Activated T-cell treated with anti-CD3 and anti-CD28 coated beads for 24 hours (primary cell): Measurements from ENCODE around the gene SLC2A9.

Source experiments
- DNase-seq: peaks from one replicate; pipeline ENCODE4 v3.0.0-alpha.2; 2020; ENCODE audit warnings: low read depth

The SLC2A9 gene

DNA sequence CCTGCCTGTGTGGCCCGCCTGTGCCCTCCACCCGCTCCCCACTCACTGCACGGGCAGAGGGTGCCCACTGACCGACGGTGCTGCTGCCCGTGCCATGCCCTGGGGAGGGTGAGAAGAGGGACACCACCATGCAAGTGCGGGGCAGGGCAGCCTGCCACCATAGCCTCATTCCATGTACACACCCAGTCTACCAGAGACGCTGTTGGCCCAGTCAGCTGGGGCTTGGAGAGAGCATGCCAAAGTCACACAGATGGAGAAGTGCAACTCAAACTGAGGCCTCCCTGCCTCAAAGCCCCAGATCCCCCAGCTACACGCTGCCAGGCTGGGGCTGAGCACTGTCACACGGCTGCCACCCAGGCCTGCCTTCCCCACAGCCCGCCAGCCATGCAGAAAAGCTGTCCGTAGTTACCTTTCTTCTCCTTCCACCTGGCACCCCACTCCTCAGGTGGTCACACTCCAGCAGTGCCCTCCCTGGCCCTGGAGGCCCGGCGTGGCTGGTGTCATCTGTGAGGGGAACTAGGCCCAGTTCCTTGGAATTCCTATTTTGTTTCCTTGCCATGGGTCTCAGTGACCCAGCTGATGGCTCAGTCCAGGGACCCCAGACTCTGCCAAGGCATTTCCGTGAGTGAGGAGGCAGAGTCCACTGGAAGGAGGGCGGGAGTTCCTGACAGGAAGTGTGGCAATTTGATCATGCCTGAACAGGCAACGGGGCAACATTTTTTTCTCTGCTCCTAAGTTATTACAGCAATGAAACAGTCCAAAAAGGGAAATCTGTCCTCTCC, at the start of gene SLC2A9:
TSS of gene SLC2A9 (minus strand) at position 627 of the 782 bp plus-strand sequence. CDS start at position 559, 68 bp downstream.
- no peak for DNase-seq

DNA sequence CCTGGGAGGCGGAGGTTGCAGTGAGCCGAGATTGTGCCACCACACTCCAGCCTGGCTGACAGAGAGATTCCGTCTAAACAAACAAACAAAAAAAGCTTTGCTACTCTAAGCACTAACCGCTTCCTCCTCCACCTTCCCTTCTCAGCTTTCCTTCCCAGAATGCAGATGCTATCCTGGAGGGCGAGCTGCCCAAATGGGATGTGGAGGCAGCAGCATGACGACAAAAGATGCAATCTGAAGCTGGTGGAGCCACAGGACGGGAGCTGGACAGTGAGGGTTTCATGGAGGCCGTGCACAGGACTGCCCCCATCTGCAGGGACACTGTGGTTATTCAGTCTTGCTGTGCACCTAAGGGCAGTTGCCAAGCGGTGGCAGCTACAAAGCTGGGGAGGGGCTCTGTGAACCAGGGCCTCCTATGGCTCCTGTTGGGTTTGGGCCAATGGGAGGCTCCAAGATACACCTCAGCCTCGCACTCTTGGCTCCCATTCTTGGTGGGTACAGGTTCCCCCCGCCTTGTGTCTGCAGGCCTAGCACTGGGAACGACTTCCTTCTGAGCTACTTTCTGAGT, 47.9 kb upstream of the SLC2A9 start:
- DNase-seq = no peak

DNA sequence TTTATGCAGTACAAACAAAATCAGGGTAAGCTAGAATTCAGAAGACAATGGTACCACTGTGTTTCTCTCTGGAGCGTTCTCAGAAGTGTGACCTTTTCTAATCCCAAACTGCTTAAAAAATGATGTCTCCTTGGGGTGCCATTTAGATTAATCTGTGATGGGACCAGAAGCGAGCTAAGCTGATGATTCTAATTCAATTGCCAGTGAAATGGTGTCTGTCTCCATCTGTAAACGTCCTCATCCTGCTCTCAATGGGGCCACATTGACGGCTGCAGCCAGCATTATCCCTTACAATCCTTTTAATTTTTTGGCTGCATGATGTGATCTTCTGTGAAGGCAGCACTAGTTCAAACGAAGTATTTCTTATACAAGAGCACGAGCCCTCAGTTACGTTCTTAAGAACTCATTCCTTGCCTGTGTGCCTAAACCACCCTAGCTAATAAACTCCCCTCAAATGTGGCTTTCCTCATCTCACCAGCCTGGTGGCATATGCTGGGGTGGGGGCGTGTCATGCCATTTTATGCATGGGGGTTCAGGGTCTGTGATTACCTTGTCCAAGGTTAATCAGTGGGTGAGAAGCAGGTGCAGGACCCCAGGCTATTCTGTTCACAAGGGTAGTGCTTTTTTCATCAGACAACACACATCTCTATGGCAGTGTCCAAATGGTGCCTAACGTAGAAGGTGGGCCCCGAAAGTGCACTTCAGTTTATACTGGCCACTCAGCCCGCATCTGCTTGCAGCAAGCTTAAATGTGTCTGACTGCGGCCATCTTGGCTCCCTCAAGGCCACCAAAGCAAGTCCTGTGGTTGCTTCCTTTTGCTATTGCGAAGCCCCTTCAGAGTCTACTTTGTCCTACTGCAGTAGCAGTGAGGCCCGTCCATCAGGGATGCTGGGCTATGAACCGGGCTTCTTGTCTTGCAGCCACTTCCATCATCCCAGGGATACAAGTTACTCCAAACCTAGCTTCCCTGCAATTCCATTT, 45.7 kb upstream of the SLC2A9 start:
- DNase-seq = no peak

DNA sequence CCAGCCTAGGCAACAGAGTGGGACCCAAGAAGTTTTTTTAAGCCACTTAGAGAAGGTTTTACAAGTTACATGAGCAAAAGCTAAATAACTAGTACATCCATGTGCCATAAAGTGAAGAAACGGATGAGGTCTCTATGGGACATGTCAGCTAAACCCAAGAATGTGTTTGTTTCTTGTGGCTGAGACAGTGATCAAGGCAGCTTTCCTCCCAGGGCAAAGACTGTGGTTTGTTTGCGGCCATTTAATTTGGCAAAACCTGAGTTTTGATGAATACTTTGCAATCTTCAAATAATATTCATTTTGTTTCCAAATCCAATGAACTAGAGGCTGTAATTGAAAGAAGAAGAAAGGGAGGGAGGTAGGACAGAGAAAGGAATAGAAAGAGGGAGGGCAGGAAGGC, 44.9 kb upstream of the SLC2A9 start:
- DNase-seq = no peak

DNA sequence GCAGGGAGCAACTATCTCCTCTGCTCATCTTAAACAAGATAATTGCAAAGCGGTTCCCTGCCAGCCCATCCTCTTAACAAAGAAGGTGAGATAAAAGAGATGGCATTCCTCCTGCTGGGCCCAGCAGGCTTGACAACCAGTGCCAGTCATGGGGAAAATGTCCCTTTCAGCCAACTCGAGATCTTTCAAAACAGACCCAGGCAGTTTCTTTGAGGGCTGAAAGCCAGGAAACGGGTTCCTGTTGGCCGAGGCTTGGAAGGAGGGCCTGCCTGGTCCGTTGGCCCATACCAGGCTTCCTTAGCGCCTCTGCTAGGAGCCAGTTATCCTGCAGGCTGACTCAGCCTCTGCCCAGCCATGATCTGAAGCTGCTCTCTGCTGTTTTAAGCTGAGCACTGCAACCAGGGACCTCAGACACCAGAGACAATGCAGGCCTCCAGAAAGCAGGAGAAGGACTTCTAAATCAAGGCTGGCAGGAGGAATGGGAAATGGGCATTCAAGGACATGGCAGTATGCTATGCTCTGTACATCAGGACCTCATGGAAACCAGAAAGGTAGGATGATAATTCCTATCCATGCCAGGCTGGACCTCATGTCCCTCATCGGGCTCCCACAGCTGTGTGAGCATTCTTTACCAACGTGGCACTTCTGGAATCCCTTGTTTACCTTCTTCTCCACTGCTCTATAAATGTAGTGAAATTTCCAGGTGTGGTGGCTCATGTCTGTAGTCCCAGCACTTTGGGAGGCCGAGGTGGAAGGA, 42.4 kb upstream of the SLC2A9 start:
- no peak for DNase-seq

DNA sequence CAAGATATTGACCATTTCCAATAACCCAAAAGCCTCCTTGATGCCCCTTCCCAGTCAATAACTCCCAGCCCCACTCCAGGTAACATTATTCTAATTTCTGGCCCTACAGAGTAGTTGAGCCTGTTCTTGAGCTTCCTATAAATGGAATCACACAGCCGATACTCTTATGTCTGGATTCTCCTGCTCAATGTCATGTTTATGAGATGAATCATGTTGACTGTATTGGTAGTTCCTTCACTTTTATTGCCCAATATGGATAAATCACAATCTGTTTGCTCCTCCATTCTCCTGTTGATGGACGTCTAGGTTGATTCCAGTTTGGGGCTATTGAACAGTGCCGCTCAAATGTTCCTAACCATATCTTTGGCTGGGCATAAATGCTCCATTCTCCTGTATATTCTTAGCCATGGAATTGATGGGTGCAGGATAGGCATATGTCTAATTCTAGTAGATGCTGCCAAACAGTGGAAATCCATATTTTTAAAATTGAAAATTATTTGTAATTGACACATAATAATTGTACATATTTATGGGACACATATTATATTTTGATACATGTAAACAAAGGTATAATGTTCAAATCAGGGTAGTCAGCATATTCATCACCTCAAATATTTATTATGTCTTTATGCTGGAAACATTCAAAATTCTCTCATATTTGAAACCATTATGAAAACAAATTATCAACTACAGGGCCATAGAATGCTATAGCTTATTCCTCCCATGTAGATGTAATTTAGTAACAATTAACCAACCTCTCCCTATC, 40.5 kb upstream of the SLC2A9 start:
- no peak for DNase-seq

DNA sequence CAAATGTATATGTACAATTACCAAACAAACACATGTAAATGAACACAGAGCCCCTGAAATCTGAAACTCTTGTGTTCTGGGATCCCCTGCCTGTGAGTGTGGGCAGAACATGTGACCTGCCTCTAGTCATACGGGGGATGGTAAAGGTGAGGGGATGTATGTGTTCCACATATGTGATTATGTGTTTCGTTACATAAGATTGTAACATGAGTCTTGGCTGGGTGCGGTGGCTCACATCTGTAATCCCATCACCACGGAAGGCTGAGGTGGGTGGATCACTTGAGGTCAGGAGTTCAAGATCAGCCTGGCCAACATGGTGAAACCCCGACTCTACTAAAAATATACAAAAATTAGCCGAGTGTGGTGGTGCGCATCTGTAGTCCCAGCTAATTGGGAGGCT, 37.1 kb upstream of the SLC2A9 start:
- DNase-seq = no peak

DNA sequence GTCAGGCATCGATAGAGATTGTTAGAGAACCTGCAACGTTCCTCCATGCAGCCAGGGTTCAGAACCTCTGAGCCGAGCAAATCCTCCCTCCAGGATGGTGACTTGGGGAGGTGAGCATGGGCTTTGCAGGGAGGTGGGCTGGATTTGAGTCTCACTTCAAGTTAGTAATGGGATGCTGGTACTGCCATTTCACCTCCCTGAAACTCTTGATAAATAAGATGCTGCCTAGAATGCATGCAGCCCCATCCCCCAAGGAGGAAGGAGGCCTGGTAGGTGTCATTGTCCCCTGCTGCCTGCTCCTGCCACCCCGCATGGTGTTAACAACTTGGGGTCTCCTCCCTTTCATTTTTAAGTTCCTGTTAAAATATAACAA, 35.7 kb upstream of the SLC2A9 start:
- DNase-seq = no peak

DNA sequence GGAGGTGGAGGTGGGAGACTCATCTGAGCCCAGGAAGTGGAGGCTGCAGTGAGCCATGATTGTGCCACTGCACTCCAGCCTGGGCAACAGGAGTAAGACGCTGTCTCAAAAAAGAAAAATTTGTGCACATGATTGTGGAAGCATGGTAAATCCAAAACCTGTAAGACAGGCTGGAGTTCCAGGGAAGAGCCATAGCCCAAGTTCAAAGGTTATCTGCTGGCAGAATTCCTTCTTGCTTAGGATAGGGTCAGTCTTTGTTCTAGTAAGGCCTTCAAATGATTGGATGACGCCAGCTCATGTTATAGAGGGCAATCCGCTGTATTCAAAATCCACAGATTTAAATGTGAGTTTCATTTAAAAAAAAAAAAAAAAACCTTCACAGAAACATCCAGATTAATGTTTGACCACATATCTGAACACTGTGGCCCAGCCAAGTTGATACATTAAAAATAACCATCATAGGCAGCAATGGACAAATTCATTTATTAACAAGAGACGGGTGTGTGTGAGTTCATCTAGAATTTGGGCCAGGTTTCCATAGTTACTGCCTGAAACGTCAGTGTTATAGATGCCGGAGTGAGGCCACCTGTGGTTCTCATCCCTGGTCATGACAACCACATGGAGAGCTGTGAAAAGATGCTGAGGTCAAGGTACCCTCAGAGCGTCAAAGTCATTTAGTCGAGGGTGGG, 35.2 kb upstream of the SLC2A9 start:
- no peak for DNase-seq

DNA sequence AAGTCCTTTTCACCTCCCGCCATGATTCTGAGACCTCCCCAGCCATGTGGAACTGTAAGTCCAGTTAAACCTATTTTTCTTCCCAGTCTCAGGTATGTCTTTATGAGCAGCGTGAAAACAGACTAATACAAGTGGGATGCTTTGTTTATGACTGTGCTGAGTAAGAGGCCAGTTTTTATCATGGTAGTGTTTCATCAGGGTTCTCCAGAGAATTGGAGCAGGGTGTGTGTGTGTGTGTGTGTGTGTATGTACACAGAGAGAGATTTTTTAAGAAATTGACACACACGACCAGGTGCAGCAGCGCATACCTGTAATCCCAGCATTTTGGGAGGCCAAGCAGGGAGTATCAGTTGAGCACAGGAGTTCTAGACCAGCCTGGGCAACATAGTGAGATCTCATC, 34.6 kb upstream of the SLC2A9 start:
- no peak for DNase-seq

DNA sequence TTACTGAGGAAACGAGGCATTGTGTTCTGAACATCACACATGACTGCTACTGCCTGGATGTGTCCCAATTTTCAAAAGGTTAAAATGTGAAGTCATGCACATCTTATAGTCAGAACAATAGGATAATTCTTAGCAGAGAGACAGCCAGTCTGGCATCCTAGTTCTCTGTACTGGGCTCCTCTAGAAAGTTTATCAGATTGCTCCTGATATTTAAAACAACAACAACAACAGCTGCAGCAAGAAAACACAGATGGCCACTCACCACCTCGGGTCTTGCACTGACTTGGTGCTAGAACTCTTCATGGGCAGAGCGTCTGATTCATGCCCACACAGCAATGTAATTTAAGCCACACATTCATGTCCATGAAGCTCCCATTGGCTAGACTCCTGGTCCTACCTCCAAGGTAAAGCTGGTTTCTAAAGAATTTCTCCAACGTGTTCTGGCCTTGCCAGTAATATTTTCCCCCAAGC, 33.3 kb upstream of the SLC2A9 start:
- no peak for DNase-seq

DNA sequence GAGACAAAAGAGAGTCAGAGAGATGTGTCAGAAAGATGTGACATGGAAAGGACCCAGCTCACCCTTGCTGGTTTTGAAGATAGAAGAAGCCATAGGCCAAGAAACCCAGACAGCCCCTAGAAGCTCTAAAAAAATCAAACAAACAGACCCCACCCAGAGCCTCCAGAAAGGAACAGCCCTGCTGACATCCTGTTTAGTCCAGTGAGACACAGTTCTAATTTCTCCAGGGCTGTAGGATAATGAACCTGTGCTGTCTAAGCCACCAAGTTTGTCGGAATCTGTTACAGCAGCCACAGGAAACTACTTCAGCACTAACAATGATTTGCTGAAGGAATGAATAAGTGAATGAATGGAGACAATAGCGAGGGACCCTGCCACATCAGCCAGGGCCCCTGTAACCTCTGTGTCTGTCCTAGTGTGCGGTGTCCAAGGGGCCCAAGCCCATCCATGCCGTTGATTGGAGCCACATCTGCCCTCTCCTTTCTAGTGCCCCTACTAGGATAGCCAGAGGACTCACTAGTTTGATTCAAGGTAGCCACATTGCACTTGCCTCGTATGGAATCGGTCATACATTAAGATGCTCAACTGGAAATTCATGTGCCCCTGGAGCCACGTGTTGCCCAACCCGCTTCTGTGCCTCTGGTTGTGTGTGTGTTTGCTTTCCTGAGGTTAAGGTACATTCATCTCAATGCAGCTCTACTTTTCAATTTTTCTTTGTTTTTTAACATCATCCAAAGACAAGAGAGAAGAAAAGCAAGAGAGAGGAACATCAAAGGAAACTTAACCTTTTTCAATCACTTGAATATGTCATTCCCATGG, 32.5 kb upstream of the SLC2A9 start:
- DNase-seq = no peak

DNA sequence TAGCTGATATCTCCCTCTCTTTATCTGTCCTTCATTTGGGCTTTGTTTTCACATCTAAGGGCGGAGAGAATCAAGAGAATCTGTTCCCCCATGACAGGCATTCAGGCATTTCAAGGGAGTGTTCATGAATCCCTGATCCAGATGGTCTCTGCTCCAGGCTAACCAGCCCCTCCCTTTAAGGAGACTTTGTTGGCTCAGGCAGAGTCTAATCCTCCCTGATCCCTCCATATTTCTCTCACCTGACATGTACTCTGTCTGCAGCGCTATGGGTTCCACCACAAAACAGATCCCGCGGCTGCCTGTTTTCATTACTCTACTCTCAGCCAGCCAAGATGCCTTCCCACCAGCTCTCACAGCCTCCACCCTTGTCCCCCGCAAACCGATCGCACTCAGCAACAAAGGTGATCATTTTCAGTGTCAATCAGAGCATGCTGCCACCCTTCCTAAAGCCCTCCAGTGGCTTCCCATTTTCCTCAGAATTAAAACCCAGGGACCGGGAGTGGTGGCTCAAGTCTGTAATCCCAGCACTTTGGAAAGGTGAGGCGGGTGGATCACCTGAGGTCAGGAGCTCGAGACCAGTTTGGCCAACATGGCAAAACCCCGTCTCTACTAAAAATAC, 30.3 kb upstream of the SLC2A9 start:
- no peak for DNase-seq

DNA sequence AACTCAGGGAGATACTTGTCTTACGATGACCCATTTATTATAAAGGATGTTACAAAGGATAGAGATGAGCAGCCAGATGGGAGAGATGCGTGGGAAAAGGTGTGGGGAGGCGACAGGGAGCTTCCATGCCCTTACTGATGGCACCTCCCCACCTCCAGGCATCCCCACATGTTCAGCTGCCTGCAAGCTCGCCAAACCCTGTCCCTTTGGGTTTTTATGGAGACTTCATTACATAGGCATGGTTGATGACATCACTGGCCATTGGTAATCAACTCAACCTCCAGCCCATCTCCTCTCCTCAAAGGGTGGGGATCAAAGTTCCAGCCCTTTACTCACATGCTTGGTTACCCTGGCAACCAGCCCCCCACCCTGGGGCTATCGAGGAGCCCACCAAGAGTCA, 29.4 kb upstream of the SLC2A9 start:
- DNase-seq = no peak

DNA sequence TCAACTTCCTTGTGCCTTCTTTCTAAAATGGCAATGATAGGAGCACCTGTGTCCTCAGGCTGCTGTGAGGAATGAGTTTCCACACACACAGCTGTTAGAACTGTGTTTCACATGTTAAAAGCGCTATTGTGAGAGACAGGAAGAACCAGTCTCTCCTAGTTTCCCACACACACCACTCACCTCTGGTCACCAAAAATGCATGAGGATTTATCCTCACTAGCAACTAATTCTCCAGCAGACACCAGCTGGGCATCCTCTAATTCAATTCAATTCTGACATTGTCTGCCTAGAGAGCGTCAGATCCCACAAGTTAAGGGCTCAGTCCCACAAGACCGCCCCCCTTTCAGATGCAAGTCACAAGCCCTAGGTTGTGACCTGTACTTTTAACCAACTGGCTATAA, 29.0 kb upstream of the SLC2A9 start:
- DNase-seq = no peak

DNA sequence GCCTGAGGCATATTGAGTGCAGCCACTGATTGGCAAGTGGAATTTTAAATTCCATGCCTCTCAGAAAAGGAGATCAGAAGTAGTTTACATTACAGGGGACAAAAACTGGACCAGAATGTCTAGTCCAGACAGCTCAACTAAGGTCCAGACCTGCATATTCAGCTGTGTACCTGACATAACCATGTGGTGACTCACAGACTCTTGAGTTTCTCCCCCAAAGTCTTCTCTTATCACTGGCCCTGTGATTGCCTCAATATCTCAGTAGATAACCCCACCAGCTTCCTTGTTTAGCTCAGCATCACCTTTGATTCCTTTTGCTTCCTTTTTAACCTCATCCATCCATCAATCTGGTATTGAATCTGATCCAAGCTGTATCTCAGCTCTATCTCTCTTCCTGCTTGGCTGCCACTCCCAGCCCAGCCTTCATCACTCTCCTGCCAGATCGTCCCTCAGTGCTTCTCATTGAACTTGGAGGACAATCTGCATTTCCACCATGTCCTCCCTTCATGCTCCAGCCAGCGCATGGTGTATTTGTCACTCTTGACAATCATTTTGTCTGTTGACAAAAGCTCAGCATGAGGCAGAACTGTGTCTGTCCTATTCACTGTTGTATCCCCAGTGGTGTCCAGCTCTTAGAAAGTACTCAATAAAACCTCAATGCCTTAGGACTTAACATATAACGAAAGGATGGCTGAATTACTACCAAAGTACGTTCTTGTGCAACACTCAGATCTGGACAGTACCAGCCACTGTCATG, 27.8 kb upstream of the SLC2A9 start:
- DNase-seq = no peak

DNA sequence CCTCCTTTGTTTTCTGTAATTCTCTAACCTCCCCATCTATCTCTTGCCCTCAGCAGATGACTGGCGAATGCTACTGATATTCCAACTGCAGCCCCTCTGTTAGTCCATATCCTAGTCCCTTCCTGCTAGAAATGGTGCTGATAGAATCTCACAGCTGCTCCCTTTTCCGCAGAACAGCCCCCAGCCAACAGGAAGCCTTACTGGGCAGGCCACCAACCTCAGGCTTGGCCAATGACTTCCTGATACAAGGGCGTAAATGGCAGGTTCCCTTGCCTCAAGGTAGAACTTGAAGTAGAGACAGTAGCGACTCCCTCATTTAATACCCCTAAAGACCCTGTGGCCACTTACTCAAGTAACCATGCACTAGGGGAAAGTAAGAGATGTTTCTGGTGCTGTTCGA, 26.7 kb upstream of the SLC2A9 start:
- DNase-seq = no peak

DNA sequence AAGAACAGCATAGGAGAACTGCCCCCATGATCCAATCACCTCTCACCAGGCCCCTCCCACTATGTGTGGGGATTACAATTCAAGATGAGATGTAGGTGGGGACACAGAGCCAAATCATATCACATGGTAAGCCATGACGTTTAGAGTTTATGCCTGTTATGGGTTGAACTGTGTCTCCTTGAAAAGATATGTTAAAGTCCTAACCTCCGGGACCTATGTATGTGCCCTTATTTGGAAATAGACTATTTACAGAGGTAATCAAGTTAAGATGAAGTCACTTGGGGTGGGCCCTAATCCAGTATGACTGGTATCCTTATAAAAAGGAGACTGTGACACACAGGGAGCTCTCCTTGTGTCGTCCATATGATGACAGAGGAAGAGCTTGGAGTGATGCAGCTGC, 25.2 kb upstream of the SLC2A9 start:
- no peak for DNase-seq

DNA sequence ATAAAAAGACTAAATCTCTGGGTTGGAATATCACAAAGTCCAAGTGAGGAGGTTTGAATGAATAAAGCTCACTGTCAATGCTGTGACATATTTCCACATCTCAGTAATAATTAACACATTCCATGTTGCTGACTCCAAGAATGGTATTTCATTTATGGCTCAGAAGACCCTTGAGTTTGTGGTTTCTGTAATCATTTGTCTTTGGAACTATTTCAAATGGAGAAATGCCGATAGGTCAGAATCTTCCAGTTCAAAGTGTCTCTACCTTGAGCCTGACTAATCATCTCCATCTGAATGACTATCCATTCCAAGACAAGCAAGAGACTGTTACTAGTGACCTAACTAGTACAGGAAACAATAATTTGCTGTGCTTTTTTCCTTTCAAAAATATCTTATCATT, 24.2 kb upstream of the SLC2A9 start:
- no peak for DNase-seq
